IMR-90 (cell line): ENCODE results near the gene NXPE2. TPM values are rescaled to one million over a fixed set of nuclear protein-coding genes. Genes with fewer than 3 reads are reported as not detected.

Experiments
- ATAC-seq: fragments of 200-7000 bp; cut with Tn5 transposase; 2 replicates; pipeline ENCODE4 v1.9.1; 2020; ENCODE audit warnings: low read depth, mild to moderate bottlenecking, moderate library complexity
- BruUV-seq: library from RNA; stranded (reverse); fragments of 400-500 nt; replicated peaks from 2 replicates; lab custom pipeline; 2021; lab: Mats Ljungman, UMichigan
- CTCF ChIA-PET: fragments of 300-600 bp; formaldehyde crosslinking; extraction: SDS; loops from one replicate; lab custom pipeline; 2021; ENCODE audit warnings: antibody characterized with exemption; lab: Yijun Ruan, JAX
- POLR2A ChIA-PET: fragments of 300-600 bp; sonication (Branson Sonifier 250); formaldehyde crosslinking; loops from one replicate; lab custom pipeline; 2022; ENCODE audit warnings: antibody characterized with exemption; ENCODE audit not compliant: unreplicated experiment; lab: Charles Lee
- DNase-seq: peaks from one replicate; pipeline ENCODE4 v3.0.0; 2013
- H2AFZ ChIP-seq: replicated peaks from 2 replicates; pipeline ENCODE3; 2013; ENCODE audit warnings: low read length, mild to moderate bottlenecking; ENCODE audit not compliant: poor library complexity
- H2AK5ac ChIP-seq: 2 replicates; pipeline ENCODE4 v1.6.1; 2013; ENCODE audit warnings: low read depth, low read length, inconsistent platforms
- H2AK9ac ChIP-seq: replicated peaks from 2 replicates; pipeline ENCODE3; 2013; ENCODE audit warnings: mild to moderate bottlenecking, low read depth, low read length, moderate library complexity; ENCODE audit not compliant: poor library complexity
- H2BK120ac ChIP-seq: 2 replicates; pipeline ENCODE4 v1.6.1; 2013; ENCODE audit warnings: low read depth, low read length, inconsistent platforms
- H2BK15ac ChIP-seq: 3 replicates; pipeline ENCODE4 v1.6.1; 2013; ENCODE audit warnings: low read depth, low read length, inconsistent platforms
- H2BK20ac ChIP-seq: 2 replicates; pipeline ENCODE4 v1.6.1; 2013; ENCODE audit warnings: low read depth, mild to moderate bottlenecking, inconsistent platforms, low read length, moderate library complexity
- H2BK5ac ChIP-seq: 2 replicates; pipeline ENCODE4 v1.6.1; 2013; ENCODE audit warnings: mild to moderate bottlenecking, low read depth, low read length, inconsistent platforms; ENCODE audit not compliant: poor library complexity, severe bottlenecking
- H3K14ac ChIP-seq: replicated peaks from 2 replicates; pipeline ENCODE4 v1.6.1; 2013; ENCODE audit warnings: low read depth, low read length, inconsistent platforms
- H3K18ac ChIP-seq: 2 replicates; pipeline ENCODE4 v1.6.1; 2013; ENCODE audit warnings: low read depth, low read length, control low read depth
- H3K23ac ChIP-seq: 2 replicates; pipeline ENCODE4 v1.6.1; 2013; ENCODE audit warnings: low read depth, low read length, inconsistent platforms
- H3K27ac ChIP-seq: 2 replicates; pipeline ENCODE4 v1.5.1; 2013; ENCODE audit warnings: mild to moderate bottlenecking, control low read depth, low read length; ENCODE audit not compliant: insufficient read depth
- H3K27me3 ChIP-seq: 2 replicates; pipeline ENCODE4 v1.6.1; 2013; ENCODE audit warnings: low read length; ENCODE audit not compliant: control insufficient read depth, insufficient read depth
- H3K36me3 ChIP-seq: 2 replicates; pipeline ENCODE4 v1.6.1; 2013; ENCODE audit warnings: low read length, mixed read lengths; ENCODE audit not compliant: control insufficient read depth, insufficient read depth
- H3K4ac ChIP-seq: 2 replicates; pipeline ENCODE4 v1.6.1; 2013; ENCODE audit warnings: low read depth, low read length, inconsistent platforms
- H3K4me1 ChIP-seq: 2 replicates; pipeline ENCODE4 v1.6.1; 2013; ENCODE audit warnings: low read length, mixed read lengths; ENCODE audit not compliant: control insufficient read depth, insufficient read depth
- H3K4me2 ChIP-seq: 2 replicates; pipeline ENCODE4 v1.6.1; 2013; ENCODE audit warnings: low read depth, mild to moderate bottlenecking, control low read depth, low read length, moderate library complexity
- H3K4me3 ChIP-seq: 2 replicates; pipeline ENCODE4 v1.5.1; 2013; ENCODE audit warnings: low read depth, mild to moderate bottlenecking, control low read depth, low read length, moderate library complexity; ENCODE audit not compliant: insufficient read depth
- H3K56ac ChIP-seq: 2 replicates; pipeline ENCODE4 v1.6.1; 2013; ENCODE audit warnings: low read length, inconsistent platforms; ENCODE audit not compliant: insufficient read depth; ENCODE audit errors: extremely low read depth
- H3K79me1 ChIP-seq, 2 experiments: 2 replicates each; pipeline ENCODE4 v1.6.1; 2013; ENCODE audit warnings: low read length in 2 of 2, inconsistent platforms in 1 of 2, low read depth in 1 of 2
- H3K9ac ChIP-seq: 2 replicates; pipeline ENCODE4 v1.6.1; 2013; ENCODE audit warnings: low read depth, low read length, control low read depth
- H3K9me1 ChIP-seq: 2 replicates; pipeline ENCODE4 v1.6.1; 2013; ENCODE audit warnings: low read length, inconsistent platforms; ENCODE audit not compliant: insufficient read depth
- H3K9me3 ChIP-seq: 2 replicates; pipeline ENCODE4 v1.6.1; 2013; ENCODE audit warnings: low read length; ENCODE audit not compliant: control insufficient read depth, insufficient read depth
- H4K20me1 ChIP-seq: 2 replicates; pipeline ENCODE4 v1.6.1; 2013; ENCODE audit warnings: low read length, inconsistent platforms; ENCODE audit not compliant: insufficient read depth
- H4K5ac ChIP-seq: 2 replicates; pipeline ENCODE4 v1.6.1; 2013; ENCODE audit warnings: mild to moderate bottlenecking, low read depth, low read length, control low read depth
- H4K8ac ChIP-seq, 2 experiments: 2 replicates each; pipeline ENCODE4 v1.6.1; 2013; ENCODE audit warnings: low read depth in 2 of 2, low read length in 2 of 2, control low read depth in 1 of 2, inconsistent platforms in 1 of 2
- H4K91ac ChIP-seq: 2 replicates; pipeline ENCODE4 v1.6.1; 2013; ENCODE audit warnings: low read depth, low read length, inconsistent platforms; ENCODE audit not compliant: insufficient read depth
- BHLHE40 ChIP-seq: fragments of 150-350 bp; IDR thresholded peaks from 2 replicates; pipeline ENCODE4 v1.6.1; 2016; ENCODE audit warnings: mild to moderate bottlenecking, low read depth, low read length
- CEBPB ChIP-seq: IDR thresholded peaks from 2 replicates; pipeline ENCODE4 v1.6.1; 2012; ENCODE audit warnings: low read depth, low read length, improper control_type of control experiment
- CHD1 ChIP-seq: IDR thresholded peaks from 2 replicates; pipeline ENCODE4 v1.6.1; 2012; ENCODE audit warnings: low read depth, low read length, improper control_type of control experiment
- CTCF ChIP-seq: conservative IDR thresholded peaks from 2 replicates; pipeline ENCODE4 v1.5.1; 2012; ENCODE audit warnings: mild to moderate bottlenecking, low read depth, low read length, improper control_type of control experiment
- ELK1 ChIP-seq: fragments of 150-350 bp; IDR thresholded peaks from 2 replicates; pipeline ENCODE4 v1.6.1; 2016; ENCODE audit warnings: low read depth, mild to moderate bottlenecking, low read length, moderate library complexity, borderline replicate concordance
- MAFK ChIP-seq: IDR thresholded peaks from 2 replicates; pipeline ENCODE4 v1.6.1; 2012; ENCODE audit warnings: low read depth, low read length, improper control_type of control experiment
- MXI1 ChIP-seq: IDR thresholded peaks from 2 replicates; pipeline ENCODE4 v1.6.1; 2012; ENCODE audit warnings: low read depth, mild to moderate bottlenecking, low read length, moderate library complexity, borderline replicate concordance
- POLR2A ChIP-seq: IDR thresholded peaks from 2 replicates; pipeline ENCODE4 v1.6.1; 2012; ENCODE audit warnings: mild to moderate bottlenecking, low read depth, low read length
- RAD21 ChIP-seq: IDR thresholded peaks from 2 replicates; pipeline ENCODE4 v1.6.1; 2012; ENCODE audit warnings: low read length, improper control_type of control experiment
- RFX5 ChIP-seq: IDR thresholded peaks from 2 replicates; pipeline ENCODE4 v1.8.0; 2012; ENCODE audit warnings: low read depth, mild to moderate bottlenecking, low read length, moderate library complexity
- SMC3 ChIP-seq: fragments of 150-350 bp; IDR thresholded peaks from 2 replicates; pipeline ENCODE4 v1.6.1; 2016; ENCODE audit warnings: low read depth, mild to moderate bottlenecking, antibody characterized with exemption, low read length, moderate library complexity
- USF2 ChIP-seq: fragments of 150-350 bp; IDR thresholded peaks from 2 replicates; pipeline ENCODE4 v1.6.1; 2017; ENCODE audit warnings: mild to moderate bottlenecking, antibody characterized with exemption, low read length, low read depth
- WGBS, 2 experiments: methylation state at CpG; one replicate each; pipeline versions ENCODE4 v1.1.5 to v1.1.7; 2013; ENCODE audit warnings: missing lambda C conversion rate in 2 of 2; ENCODE audit not compliant: insufficient read length in 1 of 2; ENCODE audit errors: extremely low coverage in 2 of 2; 5-methylcytosine and 5-hydroxymethylcytosine counted together
- dilution Hi-C: fragments of 300-500 bp; cut with HindIII; formaldehyde crosslinking; loops from one replicate; pipeline ENCODE4 v1.14.3; 2018; ENCODE audit warnings: low sequenced_read_pairs; ENCODE audit not compliant: unreplicated experiment
- in situ Hi-C: fragments of 300-500 bp; cut with MboI; formaldehyde crosslinking; loops from 3 replicates; pipeline ENCODE4 v1.14.3; 2019; ENCODE audit warnings: low sequenced_read_pairs, inconsistent platforms, mixed read lengths
- intact Hi-C: fragments of 100-400 bp; cut with micrococcal nuclease; formaldehyde crosslinking; loops from 2 replicates; pipeline ENCODE4 v1.10.0; 2022
- polyA plus RNA-seq, 3 experiments: library from polyadenylated mRNA; depleted of rRNA; stranded (reverse); fragments of >200 nt; gene quantifications; 2 replicates each; pipeline ENCODE4 v1.2.3, GENCODE V29; 2012; ENCODE audit warnings: low replicate concordance in 1 of 3
- total RNA-seq: library from RNA; depleted of rRNA; stranded (reverse); fragments of >200 nt; gene quantifications from 2 replicates; pipeline ENCODE4 v1.2.3, GENCODE V29; 2012

Gene NXPE2
- total and polyA plus RNA-seq, 2 of the 4 experiments (the other 2 are of a cell fraction) = not detected

- Histone ChIP-seq H3K56ac (no peak overlapping the region), H2AK9ac (no peak overlapping the region), H2BK20ac (no peak overlapping the region), H3K4me1 (0 out of 2 replicates have a peak, but pooled peaks cover 1% of the 10 kb centered on the region), H3K23ac (no peak overlapping the region), H3K18ac (no peak overlapping the region), H4K5ac (no peak overlapping the region), H4K20me1 (no peaks in the 10 kb centered on the region), H3K4ac (no peak overlapping the region), H3K9ac (no peak overlapping the region), H3K27ac (no peak overlapping the region), H3K9me3 (no peaks in the 10 kb centered on the region), H3K27me3 (no peaks in the 10 kb centered on the region), H2AFZ (no peak overlapping the region), H3K14ac (no peak overlapping the region), H3K4me2 (no peak overlapping the region), H3K9me1 (no peaks in the 10 kb centered on the region), H2BK120ac (no peak overlapping the region), H3K4me3 (no peak overlapping the region), H4K8ac (no peak overlapping the region), H3K79me1 (no peaks in the 10 kb centered on the region), H2BK15ac (no peak overlapping the region), H2AK5ac (no peak overlapping the region), H2BK5ac (no peak overlapping the region), H4K91ac (no peak overlapping the region), H3K36me3 (no peaks in the 10 kb centered on the region)
- dilution Hi-C loops = no loop called here
- ChIA-PET POLR2A (no interaction called here), CTCF (interaction anchor here (0.6 kb wide), 2 partner anchors 29 to 42 kb away, joined by 6 to 11 read pairs; no protein-coding TSS in a partner anchor)
- ATAC-seq (no peak), DNase-seq (no peak)
- BruUV-seq = no TSS peak
- TF ChIP-seq BHLHE40 (no peak), USF2 (no peak), SMC3 (no peak), CHD1 (no peak), POLR2A (no peak), MXI1 (no peak), CTCF (no peak), ELK1 (no peak), CEBPB (no peak), RFX5 (no peak), RAD21 (no peak), MAFK (no peak)
- in situ Hi-C loops = no loop called here
- intact Hi-C loops = no loop called here
- WGBS, 2 experiments = no CpG with 5 or more reads among the region's 1 CpG
Observed at GRCh38 chr11:114683007-114683406, 4.7 kb downstream of the NXPE2 start.
